ENCODE data around the gene PRDM11.

The PRDM11 gene

GRCh38 chr11:45158210-45158731, 11.8 kb downstream of the PRDM11 start:
- DNase-seq: no peak

GRCh38 chr11:45158891-45159605, 12.6 kb downstream of the PRDM11 start:
- DNase-seq: no peak

DNA sequence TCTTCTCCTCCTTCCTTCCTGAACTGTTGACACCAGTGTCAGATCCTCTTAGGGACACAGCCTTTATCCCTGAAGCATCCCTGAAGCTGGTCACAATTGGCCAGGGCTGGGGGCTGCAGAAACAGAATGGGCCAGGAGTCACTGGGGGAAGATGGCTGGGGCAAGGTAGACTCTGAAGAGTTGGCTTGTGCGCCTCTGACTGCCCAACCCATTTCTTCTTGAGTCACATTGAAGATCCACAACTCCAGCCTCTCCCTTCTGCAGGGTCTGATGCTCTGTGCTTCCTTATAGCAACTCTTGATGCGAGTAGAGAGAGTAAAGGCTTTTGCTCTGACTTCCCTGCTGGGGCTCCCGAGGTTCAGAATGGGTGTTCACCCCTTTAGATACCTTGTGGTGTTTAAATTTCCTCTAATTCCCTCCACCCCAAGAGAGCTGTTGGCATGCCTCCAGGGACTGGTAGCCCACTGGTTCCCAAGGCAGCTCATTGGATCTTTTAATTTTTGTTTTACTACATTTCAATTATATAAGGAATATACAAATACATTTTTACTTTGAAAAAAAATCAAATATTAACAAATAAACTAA, 13.4 kb downstream of the PRDM11 start:
- no peak for DNase-seq

- DNase-seq: no peak
Observed at GRCh38 chr11:45161252-45162063, 15.0 kb downstream of the PRDM11 start.

- DNase-seq: no peak
Observed at GRCh38 chr11:45162064-45162375, 15.6 kb downstream of the PRDM11 start.

GRCh38 chr11:45162916-45163879, 16.8 kb downstream of the PRDM11 start:
- no peak for DNase-seq

DNA sequence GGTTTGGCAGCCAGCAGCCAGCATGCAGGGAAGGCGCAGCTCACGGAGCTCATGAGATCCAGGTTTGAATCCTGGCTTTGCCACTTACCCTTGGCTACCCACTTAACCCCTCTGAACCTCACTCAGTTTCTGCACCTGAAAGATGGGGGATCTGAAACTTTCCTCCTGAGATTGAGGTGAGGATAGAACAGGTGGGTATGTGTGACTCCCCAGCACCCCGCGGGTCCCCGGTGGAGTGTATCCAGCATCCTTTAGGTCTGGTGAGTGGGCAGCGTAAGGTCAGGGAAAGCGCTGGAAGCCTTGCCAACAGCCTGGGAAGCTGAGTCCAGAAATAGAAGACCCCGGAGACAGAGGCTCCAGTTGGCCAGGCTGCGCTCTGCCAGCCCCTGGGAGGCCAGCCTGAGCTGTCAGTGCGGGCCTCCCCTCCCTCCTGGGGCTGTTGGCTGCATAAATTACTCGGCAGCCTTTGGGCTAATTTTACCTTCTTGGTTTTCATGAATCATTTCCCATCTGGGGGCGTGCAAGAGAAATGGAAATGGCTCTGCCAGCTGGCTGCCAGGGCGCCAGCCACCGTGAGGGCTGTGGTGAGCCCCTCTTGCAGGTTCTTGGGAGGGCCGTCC, 17.6 kb downstream of the PRDM11 start:
- DNase-seq: no peak

- DNase-seq: no peak
Observed at GRCh38 chr11:45165386-45165785, 18.9 kb downstream of the PRDM11 start.

DNA sequence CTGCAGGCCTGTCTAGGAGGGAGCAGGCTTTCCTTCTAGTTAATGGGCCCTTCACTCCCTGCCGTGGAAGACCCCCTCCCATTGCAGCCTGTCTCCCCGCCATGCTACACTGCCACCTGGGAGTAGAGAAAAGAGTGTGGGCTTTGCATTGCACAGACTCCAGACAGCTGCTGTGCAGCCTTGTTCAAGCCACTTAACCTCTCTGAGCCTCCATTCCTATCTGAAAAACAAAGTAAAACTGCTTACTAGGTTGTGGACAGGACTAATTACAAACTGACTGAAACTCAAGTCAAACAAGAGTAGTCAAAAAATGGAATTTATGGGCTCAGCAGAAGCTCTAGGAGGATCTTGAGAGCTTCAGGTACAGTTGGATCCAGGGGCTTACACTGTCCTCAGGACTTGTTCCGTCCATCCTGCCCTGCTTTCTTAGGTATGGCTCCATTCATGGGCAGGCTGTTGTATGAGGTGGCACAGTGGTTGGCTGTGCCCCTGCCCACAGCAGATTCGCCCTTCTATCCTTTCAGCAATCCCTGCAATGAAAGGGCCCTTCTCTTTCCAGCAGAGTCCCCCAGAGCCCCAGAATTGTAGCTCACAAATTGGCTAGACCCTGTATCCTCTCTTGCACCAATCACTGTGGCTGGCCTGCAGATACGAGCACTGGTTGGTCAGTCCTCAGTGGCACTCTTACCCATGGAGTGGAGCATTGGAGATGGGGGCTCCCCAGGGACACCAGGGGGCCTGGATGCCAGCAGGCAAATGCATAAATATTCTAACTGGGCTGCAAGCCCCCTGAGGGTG, 19.6 kb downstream of the PRDM11 start:
- no peak for DNase-seq

GRCh38 chr11:45166604-45166897, 20.1 kb downstream of the PRDM11 start:
- no peak for DNase-seq

- no peak for DNase-seq
Observed at GRCh38 chr11:45167283-45167682, 20.8 kb downstream of the PRDM11 start.

DNA sequence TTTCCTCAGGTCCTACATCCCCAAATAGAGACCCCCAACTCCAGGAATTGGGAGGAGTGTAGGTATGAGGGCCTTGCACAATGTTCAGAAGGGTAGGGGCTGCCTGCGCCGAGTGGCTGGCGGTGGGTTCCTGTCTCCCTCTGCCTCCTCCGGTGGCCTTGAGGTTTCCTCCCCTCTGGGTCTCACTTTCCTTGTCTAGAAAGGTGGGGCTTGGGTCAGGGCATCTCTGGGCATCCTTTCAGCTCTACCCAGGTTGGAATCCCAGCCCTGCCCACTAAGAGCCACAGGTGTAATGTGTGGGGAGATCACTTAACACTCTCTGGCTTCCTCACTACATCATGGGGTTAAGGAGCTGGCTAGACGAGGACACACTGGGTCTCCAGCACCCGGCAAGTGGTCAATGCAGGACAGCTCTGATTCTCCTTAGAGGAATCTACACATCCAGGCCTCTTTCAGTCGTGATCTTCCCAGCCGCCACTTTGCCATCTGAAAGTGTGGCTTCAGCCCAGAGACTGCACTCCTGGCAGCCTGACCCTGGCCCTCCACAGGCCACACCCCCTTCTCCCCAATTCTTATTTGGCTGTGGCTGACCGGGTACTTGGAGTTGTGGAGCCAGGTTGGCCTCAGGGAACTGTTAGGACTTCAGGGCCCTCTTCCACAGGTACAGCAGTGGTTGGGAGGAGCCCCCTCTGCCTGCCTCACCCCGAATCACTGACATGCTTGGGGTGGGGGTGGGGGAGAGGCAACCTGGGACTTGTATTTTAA, 22.1 kb downstream of the PRDM11 start:
- DNase-seq: no peak

DNA sequence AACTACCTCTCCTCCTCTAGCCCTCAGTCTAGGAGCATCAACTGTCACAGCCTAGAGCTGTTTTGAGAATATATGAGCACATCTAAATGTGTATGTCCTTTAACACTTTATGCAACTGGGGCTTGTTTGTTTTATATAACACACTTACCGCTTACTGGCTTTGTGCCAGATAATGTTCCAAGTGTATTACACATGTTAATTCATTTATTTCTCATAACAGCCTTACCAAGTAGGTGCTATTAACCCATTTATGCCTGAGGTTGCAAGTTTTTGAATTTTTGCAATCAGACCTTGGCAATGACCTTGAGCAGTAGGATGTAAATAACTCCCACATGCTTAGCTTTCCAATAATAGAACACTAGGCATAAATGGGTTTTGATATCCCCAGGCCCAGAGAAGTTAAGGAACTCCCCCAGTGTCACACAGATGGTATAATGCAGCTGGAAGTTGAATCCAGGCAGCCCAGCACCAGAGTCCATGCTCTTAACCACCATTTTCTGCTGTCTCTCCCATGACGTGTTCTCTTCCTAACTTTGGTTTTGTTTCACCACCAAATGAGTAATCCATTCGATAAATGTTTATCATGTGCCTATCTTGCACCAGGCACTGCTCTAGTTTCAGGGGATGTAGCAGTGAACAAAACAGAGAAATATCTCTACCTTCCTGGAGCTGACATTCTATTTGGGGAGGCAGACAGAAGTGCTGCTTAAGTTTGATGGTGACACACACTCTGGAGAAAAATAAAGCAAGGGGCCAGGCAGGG, 23.1 kb downstream of the PRDM11 start:
- no peak for DNase-seq

DNA sequence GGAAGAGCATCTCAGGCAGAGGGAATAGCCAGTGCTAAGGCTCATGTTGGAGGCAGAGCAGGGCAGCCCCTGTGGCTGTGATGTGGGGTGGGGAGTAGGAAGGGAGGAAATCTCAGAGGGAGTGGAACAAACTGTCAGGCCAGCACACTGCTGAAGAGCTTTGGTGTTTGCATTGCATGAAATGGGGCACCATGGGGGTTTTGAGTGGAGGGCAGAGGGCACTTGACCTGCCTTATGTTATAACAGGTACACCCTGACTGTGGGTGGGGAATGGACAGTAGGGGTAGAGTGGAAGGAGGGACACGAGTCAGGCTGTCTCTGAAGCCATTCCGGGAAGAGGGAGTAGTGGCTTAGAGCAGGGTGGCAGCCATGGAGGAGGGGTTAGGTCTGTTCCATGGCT, 24.0 kb downstream of the PRDM11 start:
- no peak for DNase-seq

DNA sequence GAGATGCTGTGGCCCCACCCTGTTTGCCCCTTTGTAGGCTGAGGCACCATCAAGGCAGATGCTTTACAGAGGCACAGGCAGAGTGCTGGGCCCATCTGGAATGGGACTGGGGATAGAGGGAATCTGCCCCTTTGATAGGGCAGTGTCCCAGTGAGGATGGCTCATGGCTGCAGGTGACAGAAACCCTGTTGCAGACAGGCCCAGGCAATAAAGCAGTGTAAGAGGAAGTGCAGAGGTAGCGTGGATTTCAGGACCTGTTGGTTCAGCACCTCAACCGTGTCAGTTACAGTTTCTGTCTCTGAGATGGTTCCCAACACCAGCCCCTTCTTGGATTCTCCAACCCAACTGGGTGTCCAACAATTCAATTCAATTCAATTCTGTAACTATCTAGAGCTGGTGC, 25.1 kb downstream of the PRDM11 start:
- DNase-seq: no peak

DNA sequence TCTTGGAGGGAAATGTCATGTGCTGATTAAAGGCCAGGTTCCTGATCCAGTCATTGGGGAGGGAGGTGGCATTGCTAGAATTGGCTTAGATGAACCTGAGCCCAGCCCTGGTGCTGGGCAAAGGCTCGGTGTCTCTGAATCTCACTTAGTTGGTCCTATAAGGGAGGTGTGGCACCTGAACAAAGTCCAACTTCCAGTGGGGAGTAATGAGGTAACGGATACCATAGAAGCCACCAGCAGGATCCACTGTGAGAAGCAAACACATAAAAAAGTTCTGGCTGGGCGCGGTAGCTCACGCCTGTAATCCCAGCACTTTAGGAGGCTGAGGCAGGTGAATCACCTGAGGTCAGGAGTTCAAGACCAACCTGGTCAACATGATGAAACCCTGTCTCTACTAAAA, 26.6 kb downstream of the PRDM11 start:
- no peak for DNase-seq

- no peak for DNase-seq
Observed at GRCh38 chr11:45174168-45174835, 27.9 kb downstream of the PRDM11 start.

- no peak for DNase-seq
Observed at GRCh38 chr11:45174963-45175362, 28.5 kb downstream of the PRDM11 start.

GRCh38 chr11:45176996-45177395, 30.6 kb downstream of the PRDM11 start:
- DNase-seq: no peak

GRCh38 chr11:45178223-45178622, 31.8 kb downstream of the PRDM11 start:
- no peak for DNase-seq
